HFF-Myc (cell line): ENCODE results near the gene NPBWR2.

Experiments used
- DNase-seq: peaks from one replicate; pipeline ENCODE4 v3.0.0-alpha.2; 2011; ENCODE audit warnings: low read depth; ENCODE audit errors: extremely low read depth
- H3K4me3 ChIP-seq: replicated peaks from 2 replicates; pipeline ENCODE4 v1.5.1; 2011; ENCODE audit warnings: low read depth, mild to moderate bottlenecking, control low read depth, low read length
- CTCF ChIP-seq: IDR thresholded peaks from 2 replicates; pipeline ENCODE4 v1.5.1; 2012; ENCODE audit warnings: mild to moderate bottlenecking, low read depth, low read length, control low read depth; ENCODE audit errors: missing control alignments

Gene NPBWR2, protein sequence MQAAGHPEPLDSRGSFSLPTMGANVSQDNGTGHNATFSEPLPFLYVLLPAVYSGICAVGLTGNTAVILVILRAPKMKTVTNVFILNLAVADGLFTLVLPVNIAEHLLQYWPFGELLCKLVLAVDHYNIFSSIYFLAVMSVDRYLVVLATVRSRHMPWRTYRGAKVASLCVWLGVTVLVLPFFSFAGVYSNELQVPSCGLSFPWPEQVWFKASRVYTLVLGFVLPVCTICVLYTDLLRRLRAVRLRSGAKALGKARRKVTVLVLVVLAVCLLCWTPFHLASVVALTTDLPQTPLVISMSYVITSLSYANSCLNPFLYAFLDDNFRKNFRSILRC

DNA sequence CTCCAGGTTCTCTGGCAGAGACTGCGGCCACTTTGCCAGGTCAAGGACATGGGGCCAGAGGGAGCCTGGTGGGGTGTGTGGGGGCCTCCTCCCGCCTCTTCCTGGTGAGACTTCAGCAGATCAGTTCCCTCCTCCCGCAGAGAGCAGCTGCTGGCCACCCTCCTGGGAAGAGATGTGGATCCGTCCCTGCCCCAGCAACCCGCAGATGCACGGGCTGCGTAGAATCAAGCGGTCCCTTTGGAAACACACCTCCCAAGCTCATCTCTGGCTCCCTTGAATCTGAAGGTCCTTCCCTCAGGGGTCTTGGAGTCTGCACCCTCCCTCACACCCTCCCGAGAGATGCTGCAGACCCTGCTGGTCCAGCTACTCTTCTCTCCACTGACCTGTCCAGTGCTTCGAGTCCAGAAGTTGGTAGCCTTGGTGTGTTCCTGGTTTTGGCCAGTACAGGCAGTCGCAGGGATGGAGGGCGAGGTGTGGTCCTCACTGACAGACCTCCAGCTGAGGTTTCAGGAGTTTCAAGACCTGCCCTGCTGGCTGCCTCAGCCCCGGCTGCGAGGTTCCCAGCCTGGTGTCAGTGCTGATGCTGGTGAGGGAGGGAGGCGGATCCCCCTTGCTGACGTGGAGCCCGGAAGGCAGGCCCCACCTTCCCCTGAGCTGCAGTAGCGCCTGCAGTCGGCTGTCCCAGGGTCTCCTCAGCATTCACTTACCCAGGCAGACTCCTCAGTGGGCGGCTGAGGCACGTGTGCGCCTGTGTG lies at the start of gene NPBWR2:
TSS of gene NPBWR2 (minus strand) at position 585 of the 755 bp plus-strand sequence. CDS start 734 bp downstream, outside the sequence.
- TF ChIP-seq CTCF: no peak
- H3K4me3 ChIP-seq: no peak within 1 kb of the TSS
- DNase-seq: no peak

DNA sequence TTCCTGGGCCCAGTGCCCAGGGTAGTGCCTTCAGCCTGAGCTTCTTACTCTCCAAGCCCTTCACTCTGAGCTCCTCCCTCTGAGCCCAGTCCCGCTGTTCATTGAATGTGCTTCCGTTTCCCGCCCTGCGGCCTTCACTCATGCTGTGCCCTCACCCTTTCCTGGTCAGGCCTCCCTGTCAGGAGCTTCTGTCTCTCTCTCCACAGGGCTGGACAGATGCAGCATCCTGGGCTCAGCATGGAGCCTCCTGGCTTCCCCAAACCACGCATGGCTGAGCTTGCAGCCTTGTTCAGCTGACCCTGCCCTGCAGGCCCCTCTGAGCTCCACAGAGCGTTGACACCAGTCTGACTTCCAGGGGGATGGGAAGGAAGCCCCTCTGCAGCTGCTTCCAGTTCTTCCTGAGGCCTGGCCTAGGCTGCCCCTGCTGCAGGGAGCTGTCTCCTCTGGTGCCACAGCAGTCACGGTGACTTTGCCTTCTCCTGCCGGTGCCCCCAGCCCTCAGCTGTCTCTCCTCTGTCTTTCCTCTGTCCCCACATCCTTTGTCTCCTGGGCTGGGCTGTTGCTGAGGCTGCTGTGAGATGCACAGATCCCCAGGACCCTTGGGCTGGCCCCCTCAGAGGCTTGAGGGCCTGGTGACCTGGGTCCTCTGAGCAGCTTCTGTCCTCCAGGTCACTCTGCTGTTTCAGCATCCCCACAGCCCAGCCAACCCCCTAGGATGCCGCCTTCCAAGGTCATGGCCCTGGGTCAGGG lies 48.9 kb upstream of the NPBWR2 start:
- no peak for DNase-seq
- H3K4me3 ChIP-seq: no peak overlapping the region
- TF ChIP-seq CTCF: no peak

- H3K4me3 ChIP-seq: no peak overlapping the region
- no peak for DNase-seq
- TF ChIP-seq CTCF: no peak
These were observed 48.1 kb upstream of the NPBWR2 start for GRCh38 chr20:64155258-64156135.

DNA sequence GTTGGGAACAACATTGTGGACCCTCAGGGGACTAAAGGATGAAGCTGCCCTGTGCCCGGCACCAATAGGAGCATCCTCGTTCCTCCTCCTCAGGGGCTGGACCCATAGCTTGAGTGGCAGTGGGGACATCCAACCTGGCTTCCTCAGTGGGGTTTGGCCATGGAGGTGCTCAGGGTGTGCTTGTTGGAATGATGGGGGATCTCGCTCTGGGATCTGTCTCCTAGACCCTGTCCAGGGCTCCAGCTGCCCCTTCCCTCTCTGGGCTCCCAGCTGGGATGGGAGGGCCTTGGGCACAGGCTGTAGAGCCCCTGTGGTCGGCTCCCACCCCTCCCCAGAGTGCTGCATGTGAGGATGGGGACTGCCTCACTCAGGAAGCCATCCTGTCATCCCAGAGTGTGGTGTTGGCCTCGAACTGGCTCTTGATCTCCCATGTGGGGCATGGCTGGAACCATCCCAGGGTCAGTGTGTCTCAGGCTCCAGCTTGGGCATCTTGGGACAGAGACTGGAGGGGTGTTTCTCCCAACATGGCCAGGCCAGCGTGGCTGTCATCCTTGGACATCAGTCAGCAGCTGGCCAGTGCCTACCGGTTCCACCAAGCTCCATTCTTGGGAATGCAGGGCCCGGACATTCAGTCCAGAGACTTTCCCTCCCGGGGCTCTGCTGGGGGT lies 47.4 kb upstream of the NPBWR2 start:
- no peak overlapping the region for H3K4me3 ChIP-seq
- no peak for TF ChIP-seq CTCF
- DNase-seq: no peak

DNA sequence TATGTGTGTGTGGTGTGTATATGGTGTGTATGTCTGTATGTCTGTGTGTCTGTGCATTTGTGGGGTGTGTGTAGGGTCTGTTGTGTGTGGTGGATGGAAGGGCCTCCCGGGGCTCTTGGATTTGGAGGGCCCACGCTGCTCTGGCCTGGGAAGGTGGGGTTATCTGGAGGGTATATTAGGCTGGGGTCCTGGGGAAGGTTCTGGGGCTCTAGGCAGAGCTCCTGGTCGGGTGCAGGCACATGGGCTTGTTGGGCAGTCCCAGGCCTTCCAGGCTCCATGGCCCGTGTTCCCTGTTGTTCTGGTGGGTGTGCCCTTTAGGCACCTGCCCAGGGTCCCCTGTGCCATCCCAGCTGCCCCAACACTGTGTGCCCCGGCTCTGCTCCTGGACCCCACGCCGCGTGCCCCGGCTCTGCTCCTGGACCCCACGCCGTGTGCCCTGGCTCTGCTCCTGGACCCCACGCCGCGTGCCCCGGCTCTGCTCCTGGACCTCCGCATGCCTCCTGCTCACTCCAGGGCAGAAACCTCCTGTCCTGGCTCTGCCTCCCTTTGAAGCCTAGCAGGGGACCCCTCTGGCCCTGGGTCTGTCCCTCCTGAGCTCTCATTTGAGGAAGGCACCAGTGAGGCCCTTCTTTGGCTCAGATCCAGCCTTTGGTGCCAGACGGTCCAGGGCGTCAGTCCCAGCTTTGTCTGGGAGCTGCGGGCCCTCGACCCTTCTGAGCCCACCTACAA lies 46.7 kb upstream of the NPBWR2 start:
- no peak for DNase-seq
- no peak for TF ChIP-seq CTCF
- no peak overlapping the region for H3K4me3 ChIP-seq
